NCI-H748 treated with DMSO at 0.1 percent for 48 hours (cell line): ENCODE measurements around the gene RFESD.

Source experiments
- DNase-seq: peaks from one replicate; lab custom pipeline; 2025; lab: John Stamatoyannopoulos, UW

The RFESD gene

GRCh38 chr5:95646569-95647431 is at the start of gene RFESD:
Gene RFESD (plus strand): TSS chr5:95646777. CDS start chr5:95652272, 5,495 bp downstream.
- peak; percentile 75 for DNase-seq

DNA sequence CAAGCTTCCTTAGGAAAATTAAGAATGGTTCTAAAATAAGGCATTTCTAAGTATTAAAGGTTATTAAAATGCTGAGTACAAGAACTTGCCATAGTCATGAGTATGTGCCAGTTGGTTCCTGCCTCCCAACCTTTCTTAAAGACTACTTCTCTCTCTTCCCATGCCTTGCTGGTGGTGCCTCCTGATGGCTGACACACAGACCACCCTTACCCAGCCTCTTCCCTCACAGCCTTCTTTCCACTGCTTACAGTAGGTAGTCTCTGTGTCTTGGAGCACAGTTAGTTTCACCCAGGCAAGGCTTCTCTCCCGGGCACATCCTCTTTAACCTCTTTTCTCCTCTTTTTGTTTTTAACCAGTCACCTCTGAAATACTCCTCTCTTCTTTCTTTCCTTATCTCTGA is 47.3 kb upstream of the RFESD start:
- DNase-seq = no peak

- no peak for DNase-seq
Measured at GRCh38 chr5:95600557-95600956, 46.0 kb upstream of the RFESD start.

GRCh38 chr5:95605786-95606185 is 40.8 kb upstream of the RFESD start:
- DNase-seq = no peak

DNA sequence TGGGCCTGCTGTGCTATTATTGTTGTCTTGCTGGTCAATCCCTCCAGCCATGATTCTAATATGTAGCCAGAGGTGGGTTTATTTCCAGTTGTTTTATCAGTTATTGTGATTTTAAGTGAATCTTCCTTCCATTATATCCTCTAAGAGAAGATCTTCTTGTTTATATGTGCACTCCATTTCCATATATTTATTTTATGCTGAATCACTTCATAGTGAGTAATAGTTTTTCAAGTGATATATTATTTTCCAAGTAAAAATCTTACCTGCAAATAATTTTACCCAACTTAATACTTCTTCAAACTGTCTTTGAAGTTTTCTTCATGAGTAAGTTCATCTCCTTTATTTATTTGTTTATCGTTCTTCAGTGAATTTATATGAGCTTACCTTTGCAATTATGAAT is 40.2 kb upstream of the RFESD start:
- no peak for DNase-seq

DNA sequence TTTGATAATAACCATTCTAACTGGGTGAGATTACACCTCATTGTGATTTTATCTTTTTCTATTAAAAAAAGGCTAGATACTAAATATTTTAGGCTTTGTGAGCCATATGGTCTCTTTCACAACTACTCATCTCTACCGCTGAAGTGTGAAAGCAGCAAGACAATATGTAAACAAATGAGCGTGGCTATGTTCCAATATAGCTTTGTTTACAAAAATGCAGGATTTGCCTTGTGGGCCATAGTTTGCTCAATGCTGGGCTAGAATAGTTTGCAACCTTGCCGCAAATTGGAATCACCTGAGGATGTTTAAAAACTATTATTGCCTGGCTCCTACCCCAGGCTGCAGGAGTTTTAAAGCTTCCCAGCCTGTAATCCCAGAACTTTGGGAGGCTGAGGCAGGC is 36.9 kb upstream of the RFESD start:
- DNase-seq = no peak

- DNase-seq = no peak
Measured at GRCh38 chr5:95610546-95610945, 36.0 kb upstream of the RFESD start.

DNA sequence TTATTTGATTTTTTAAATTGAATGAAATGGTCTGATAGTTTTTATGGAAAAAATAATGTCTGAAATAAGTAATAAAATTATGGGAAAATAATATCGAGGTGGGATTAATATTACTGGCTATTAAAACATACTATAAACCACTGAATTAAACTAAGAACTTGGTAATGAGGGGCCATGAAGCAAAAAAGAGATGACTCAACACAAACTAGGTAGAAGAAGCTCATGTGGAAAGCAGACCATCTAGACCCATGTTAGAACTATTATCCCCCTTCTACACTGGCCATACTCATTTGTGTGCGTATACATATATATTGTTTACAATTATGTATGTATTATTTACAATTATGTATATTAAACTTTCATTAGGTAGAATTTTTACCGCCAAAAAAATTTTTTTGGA is 35.2 kb upstream of the RFESD start:
- DNase-seq = no peak

- no peak for DNase-seq
Measured at GRCh38 chr5:95613514-95613913, 33.1 kb upstream of the RFESD start.

- DNase-seq = no peak
Measured at GRCh38 chr5:95615164-95615467, 31.5 kb upstream of the RFESD start.

- no peak for DNase-seq
Measured at GRCh38 chr5:95617057-95617456, 29.5 kb upstream of the RFESD start.

DNA sequence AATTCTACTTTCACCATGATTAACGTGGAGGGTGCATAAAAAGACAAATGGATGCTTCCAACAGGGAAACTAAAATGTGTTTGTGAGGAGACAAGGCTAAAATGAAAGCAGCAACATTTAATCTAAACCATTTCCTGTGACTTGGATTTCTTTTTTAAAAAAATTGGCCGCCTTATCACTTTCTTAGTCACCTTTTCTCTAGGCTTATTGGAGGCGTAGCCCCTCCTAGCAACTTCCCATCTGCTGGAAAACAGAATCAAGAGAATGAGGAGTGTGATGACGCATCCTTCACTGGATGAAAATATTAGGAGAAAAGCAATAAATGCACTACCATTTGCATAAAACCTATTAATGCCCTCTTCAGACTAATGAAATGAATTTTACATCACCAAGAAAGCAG is 27.5 kb upstream of the RFESD start:
- DNase-seq = no peak

DNA sequence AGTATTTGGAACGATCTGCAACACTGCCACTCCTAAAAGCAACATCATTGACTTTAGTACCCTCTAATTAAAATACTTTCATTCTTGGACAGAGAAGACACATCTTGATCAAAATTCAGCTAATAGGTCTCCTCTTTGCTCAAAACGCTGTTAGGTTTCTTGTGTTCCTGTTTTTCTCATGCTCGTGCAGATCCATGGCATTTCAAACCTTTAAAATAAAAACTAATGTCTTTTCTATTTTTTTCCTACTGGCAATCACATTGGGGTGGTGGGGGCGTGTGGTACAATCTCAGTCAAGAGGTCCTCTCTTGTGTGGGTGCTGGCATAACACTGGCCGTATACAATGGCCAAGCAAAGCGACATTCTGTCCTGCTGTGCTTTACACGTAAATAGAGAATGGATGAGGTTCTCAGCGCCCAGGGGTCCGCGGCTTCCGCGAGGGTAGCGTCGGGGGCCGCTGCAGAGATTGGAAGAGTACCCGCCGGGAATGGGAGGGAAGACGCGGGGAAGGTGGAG is 27.0 kb upstream of the RFESD start:
- peak; percentile 49 for DNase-seq

DNA sequence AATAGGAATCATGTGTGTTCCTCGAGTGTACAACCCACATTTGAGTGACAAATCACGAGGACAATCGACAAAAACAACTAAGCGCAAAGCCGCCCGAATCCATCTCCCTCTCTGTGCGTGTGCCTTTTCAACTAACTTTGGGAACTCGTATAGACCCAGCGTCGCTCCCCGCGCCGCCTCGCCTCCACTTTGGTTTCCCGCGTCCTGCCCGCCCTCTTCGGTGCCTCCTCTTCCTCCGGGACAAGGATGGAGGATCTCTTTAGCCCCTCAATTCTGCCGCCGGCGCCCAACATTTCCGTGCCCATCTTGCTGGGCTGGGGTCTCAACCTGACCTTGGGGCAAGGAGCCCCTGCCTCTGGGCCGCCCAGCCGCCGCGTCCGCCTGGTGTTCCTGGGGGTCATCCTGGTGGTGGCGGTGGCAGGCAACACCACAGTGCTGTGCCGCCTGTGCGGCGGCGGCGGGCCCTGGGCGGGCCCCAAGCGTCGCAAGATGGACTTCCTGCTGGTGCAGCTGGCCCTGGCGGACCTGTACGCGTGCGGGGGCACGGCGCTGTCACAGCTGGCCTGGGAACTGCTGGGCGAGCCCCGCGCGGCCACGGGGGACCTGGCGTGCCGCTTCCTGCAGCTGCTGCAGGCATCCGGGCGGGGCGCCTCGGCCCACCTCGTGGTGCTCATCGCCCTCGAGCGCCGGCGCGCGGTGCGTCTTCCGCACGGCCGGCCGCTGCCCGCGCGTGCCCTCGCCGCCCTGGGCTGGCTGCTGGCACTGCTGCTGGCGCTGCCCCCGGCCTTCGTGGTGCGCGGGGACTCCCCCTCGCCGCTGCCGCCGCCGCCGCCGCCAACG is 26.3 kb upstream of the RFESD start, which contains the start of gene GPR150:
Gene GPR150, plus strand, starts transcription at position 58 of the 840 bp plus-strand sequence. Its CDS starts 189 bp downstream, at position 247.
- DNase-seq = peak; percentile 53

DNA sequence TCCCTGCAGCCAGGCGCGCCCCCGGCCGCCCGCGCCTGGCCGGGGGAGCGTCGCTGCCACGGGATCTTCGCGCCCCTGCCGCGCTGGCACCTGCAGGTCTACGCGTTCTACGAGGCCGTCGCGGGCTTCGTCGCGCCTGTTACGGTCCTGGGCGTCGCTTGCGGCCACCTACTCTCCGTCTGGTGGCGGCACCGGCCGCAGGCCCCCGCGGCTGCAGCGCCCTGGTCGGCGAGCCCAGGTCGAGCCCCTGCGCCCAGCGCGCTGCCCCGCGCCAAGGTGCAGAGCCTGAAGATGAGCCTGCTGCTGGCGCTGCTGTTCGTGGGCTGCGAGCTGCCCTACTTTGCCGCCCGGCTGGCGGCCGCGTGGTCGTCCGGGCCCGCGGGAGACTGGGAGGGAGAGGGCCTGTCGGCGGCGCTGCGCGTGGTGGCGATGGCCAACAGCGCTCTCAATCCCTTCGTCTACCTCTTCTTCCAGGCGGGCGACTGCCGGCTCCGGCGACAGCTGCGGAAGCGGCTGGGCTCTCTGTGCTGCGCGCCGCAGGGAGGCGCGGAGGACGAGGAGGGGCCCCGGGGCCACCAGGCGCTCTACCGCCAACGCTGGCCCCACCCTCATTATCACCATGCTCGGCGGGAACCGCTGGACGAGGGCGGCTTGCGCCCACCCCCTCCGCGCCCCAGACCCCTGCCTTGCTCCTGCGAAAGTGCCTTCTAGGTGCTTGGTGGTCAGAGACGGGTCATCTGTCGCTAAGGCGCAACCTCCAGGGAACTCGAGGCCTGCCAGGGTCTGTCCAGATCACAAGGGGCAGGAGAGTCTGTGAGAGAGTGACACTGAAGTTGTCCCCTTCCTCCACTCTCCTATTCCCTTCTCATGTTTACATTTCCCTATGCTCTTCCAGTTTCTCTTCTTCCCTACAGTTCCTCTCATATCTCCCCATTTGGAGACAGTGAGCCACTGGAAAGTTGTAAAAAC is 25.4 kb upstream of the RFESD start:
- DNase-seq = peak; percentile 43

- no peak for DNase-seq
Measured at GRCh38 chr5:95621839-95622629, 24.5 kb upstream of the RFESD start.

DNA sequence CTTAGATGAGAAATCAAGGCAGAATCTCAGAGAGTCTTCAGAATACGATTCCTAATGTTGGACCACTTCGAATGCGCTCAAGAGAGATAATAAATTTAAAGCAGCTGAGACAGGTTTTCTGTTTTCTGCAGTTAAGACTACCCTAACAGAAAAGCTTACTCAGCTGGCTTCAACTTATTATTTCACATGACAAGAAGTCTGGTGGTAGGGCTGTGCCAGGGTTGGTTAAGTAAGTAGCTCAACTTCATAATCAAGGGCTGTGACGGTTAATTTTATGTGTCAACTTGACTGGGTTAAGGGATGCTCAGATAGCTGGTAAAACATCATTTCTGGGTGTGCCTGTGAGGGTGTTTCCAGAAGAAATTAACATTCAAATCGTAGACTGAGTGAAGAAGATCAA is 22.9 kb upstream of the RFESD start:
- no peak for DNase-seq

DNA sequence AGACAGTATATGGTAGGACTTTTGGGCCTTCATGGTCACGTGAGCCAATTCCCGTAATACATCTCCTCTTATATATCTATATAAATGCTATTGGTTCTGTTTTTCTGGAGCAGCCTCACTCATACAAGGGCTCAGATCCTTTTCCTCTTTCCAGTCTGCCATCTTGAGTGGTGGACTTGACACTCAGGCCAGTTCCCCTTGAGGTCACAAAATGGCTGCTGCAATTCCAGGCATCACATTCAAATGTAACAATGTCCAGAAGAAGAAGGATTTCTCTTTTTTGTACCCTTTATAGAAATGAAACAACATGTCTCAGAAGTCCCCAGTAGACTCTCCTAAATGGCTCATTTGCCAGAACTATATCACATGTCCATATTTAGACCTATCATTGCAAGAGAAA is 22.2 kb upstream of the RFESD start:
- no peak for DNase-seq

- no peak for DNase-seq
Measured at GRCh38 chr5:95626701-95627100, 19.9 kb upstream of the RFESD start.

- DNase-seq = no peak
Measured at GRCh38 chr5:95627971-95628810, 18.4 kb upstream of the RFESD start.
